HL-60 (cell line): ENCODE results near the gene JDP2.

Experiments
- DNase-seq, 2 experiments: peaks; one replicate each; pipeline ENCODE4 v3.0.0-alpha.2; 2010 to 2020; ENCODE audit warnings: low read depth in 1 of 2, low spot score in 1 of 2
- H3K27ac ChIP-seq: fragments of 250-450 bp; sonication (Bioruptor Pico); replicated peaks from 2 replicates; pipeline ENCODE4 v1.5.1; 2020; ENCODE audit warnings: mild to moderate bottlenecking, moderate library complexity
- H3K27me3 ChIP-seq: fragments of 250-450 bp; sonication (Bioruptor Pico); 2 replicates; pipeline ENCODE4 v1.5.1; 2021; ENCODE audit warnings: mild to moderate bottlenecking, moderate library complexity; ENCODE audit not compliant: insufficient read depth, poor library complexity, severe bottlenecking
- H3K4me3 ChIP-seq: replicated peaks from 2 replicates; pipeline ENCODE4 v1.5.1; 2011; ENCODE audit warnings: mild to moderate bottlenecking, control low read depth, low read length; ENCODE audit not compliant: insufficient read depth
- CTCF ChIP-seq: IDR thresholded peaks from one replicate; pipeline ENCODE4 v1.5.1; 2011; ENCODE audit warnings: low read length, control low read depth, inconsistent platforms; ENCODE audit not compliant: insufficient read depth
- GABPA ChIP-seq: IDR thresholded peaks from 2 replicates; pipeline ENCODE4 v1.6.1; 2012; ENCODE audit warnings: low read depth
- POLR2AphosphoS5 ChIP-seq: IDR thresholded peaks from 2 replicates; pipeline ENCODE4 v1.6.1; 2012; ENCODE audit warnings: low read depth
- REST ChIP-seq: IDR thresholded peaks from 2 replicates; pipeline ENCODE4 v1.6.1; 2012; ENCODE audit warnings: low read depth; ENCODE audit not compliant: insufficient replicate concordance
- SPI1 ChIP-seq: IDR thresholded peaks from 2 replicates; pipeline ENCODE4 v1.6.1; 2012; ENCODE audit warnings: low read depth, mild to moderate bottlenecking, borderline replicate concordance

JDP2 gene

GRCh38 chr14:75484711-75485429 lies 57.0 kb downstream of the JDP2 start:
- no peak for DNase-seq
- Histone ChIP-seq H3K4me3 (no peak overlapping the region), H3K27ac (0 out of 2 replicates have a peak overlapping the region, but pooled peaks have one; percentile 11), H3K27me3 (no peaks in the 10 kb centered on the region)
- TF ChIP-seq POLR2AphosphoS5 = no peak
- TF ChIP-seq GABPA = no peak
- TF ChIP-seq CTCF = no peak
- TF ChIP-seq REST = no peak
- TF ChIP-seq SPI1 = no peak

GRCh38 chr14:75486318-75486717 lies 58.5 kb downstream of the JDP2 start:
- no peak overlapping the region for H3K4me3 ChIP-seq
- DNase-seq = no peak
- TF ChIP-seq CTCF = no peak
- TF ChIP-seq POLR2AphosphoS5 = no peak
- no peak for TF ChIP-seq SPI1
- TF ChIP-seq REST = no peak
- TF ChIP-seq GABPA = no peak
- H3K27me3 ChIP-seq = no peaks in the 10 kb centered on the region
- H3K27ac ChIP-seq = no peak overlapping the region

GRCh38 chr14:75487155-75487671 lies 59.4 kb downstream of the JDP2 start:
- Histone ChIP-seq H3K27me3 (no peaks in the 10 kb centered on the region), H3K4me3 (no peak overlapping the region), H3K27ac (no peak overlapping the region)
- TF ChIP-seq SPI1 = no peak
- TF ChIP-seq GABPA = no peak
- peak in 1 of 2 experiments; percentile 41 for DNase-seq

GRCh38 chr14:75489480-75489837 lies 61.6 kb downstream of the JDP2 start:
- DNase-seq = no peak

More at GRCh38 chr14:75489480-75489837, 61.6 kb downstream of the JDP2 start:
- Histone ChIP-seq H3K27me3 (no peaks in the 10 kb centered on the region), H3K4me3 (no peak overlapping the region), H3K27ac (no peak overlapping the region)
- TF ChIP-seq POLR2AphosphoS5 (no peak), CTCF (no peak), GABPA (no peak), REST (no peak), SPI1 (no peak)
